SU-DHL-6 (cell line): ENCODE results near the gene AGBL4.

Experiments used
- CTCF ChIP-seq: fragments of 200-600 bp; sonication (generic); IDR thresholded peaks from one replicate; pipeline ENCODE4 v1.5.1; 2017; ENCODE audit warnings: antibody characterized with exemption, mild to moderate bottlenecking, low read length, moderate library complexity; ENCODE audit not compliant: insufficient read depth, poor library complexity, severe bottlenecking
- EZH2phosphoT487 ChIP-seq: fragments of 200-600 bp; sonication (generic), shearing (Covaris generic); conservative IDR thresholded peaks from 2 replicates; pipeline ENCODE4 v1.6.1; 2018; ENCODE audit warnings: mild to moderate bottlenecking, antibody characterized with exemption, low read length, moderate library complexity, mixed read lengths

GRCh38 chr1:49854741-49855140, 169.0 kb downstream of the AGBL4 start:
- no peak for TF ChIP-seq CTCF
- TF ChIP-seq EZH2phosphoT487: no peak
